ENCODE data around the gene REEP5. TPM values are rescaled to one million over a fixed set of nuclear protein-coding genes. Genes with fewer than 3 reads are reported as not detected.
A peak's percentile ranks its signal among the peaks of the same experiment; 100 is the strongest.
"Not testable (repeated sequence)": the region's sequence is repeated elsewhere in the genome, so short reads cannot be mapped to it uniquely, and the experiment has no call there.

Gene REEP5
- total RNA-seq, 4 donors from 2014 or later: 65.7 to 91.6 (median 79.0) TPM

GRCh38 chr5:112965733-112966306 lies 43.8 kb upstream of the REEP5 start:
- Histone ChIP-seq H3K27ac (no peak overlapping the region), H3K27me3 (no peaks in the 10 kb centered on the region), H3K4me1 (peaks cover 10% of the 10 kb centered on the region), H3K36me3 (no peaks in the 10 kb centered on the region), H3K4me3 (no peak overlapping the region), H3K9me3 (no peaks in the 10 kb centered on the region)
- TF ChIP-seq POLR2AphosphoS5 (IDR thresholded peaks at IDR 0.05): no peak
- TF ChIP-seq EP300 (IDR thresholded peaks at IDR 0.05): no peak
- no peak for TF ChIP-seq CTCF (IDR thresholded peaks at IDR 0.05)
- TF ChIP-seq POLR2A (IDR thresholded peaks at IDR 0.05): no peak
- no peak for DNase-seq (ENCODE audit: low spot score in 2 of 2)
- WGBS: 96% methylated on average over 8 of the region's 8 CpGs

DNA sequence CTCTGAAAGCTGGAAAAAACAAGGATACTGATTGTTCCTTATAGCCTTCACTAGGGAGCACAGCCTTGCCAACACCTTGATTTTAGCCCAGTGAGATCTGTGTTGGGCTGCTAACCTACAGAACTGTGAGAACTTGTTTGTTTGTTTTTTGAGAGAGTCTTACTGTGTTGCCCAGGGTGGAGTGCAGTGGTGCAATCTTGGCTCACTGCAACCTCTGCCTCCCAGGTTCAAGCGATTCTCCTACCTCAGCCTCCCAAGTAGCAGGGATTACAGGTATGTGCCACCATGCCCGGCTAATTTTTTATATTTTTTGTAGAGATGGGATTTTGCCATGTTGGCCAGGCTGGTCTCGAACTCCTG lies 41.3 kb upstream of the REEP5 start:
- not testable (repeated sequence) for H3K27ac ChIP-seq

DNA sequence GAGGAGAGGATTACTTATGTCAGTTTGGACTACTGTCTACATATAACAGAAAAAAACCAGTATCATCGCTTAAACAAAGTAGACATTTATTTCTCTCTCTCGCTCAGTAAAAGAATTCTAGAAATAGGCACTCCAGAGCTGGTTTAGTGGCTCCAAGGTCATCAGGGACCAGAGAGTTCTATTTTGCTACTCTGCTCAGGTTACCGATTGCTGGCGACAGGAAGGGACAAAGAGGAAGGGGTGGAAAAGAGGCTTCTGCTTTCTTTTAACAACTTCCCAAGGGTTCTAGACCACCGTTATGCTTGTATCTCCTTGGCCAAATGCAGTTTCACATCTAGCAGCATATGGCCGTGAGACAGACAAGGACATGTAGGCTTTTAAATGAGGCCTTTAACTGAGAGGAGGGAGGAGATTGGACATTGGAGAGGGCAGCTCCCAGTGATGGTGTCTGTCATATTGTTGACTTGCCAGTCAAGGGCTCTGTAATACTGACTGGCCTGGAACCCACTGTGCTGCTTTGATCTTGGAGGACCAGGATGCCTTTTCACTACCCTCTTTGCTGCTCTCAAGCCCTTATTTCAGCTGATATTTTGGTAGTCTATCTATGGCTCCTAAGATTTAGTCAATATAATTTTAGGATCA lies 39.0 kb upstream of the REEP5 start:
- 94% methylated on average over 6 of the region's 6 CpGs for WGBS

More for the DNA sequence above, 41.3 kb upstream of the REEP5 start:
- H3K4me1 ChIP-seq: peaks cover 21% of the 10 kb centered on the region
- 86% methylated on average over 3 of the region's 3 CpGs for WGBS
- not testable (repeated sequence) for DNase-seq (ENCODE audit: low spot score in 2 of 2); H3K27me3 ChIP-seq; H3K36me3 ChIP-seq; H3K9me3 ChIP-seq; H3K4me3 ChIP-seq

GRCh38 chr5:112960315-112960714 lies 38.3 kb upstream of the REEP5 start:
- H3K27ac ChIP-seq: no peak overlapping the region
- H3K36me3 ChIP-seq: no peaks in the 10 kb centered on the region
- no peaks in the 10 kb centered on the region for H3K9me3 ChIP-seq
- WGBS: 93% methylated on average over 1 of the region's 1 CpG
- peaks cover 36% of the 10 kb centered on the region for H3K4me1 ChIP-seq
- no peaks in the 10 kb centered on the region for H3K27me3 ChIP-seq
- H3K4me3 ChIP-seq: no peak overlapping the region
- no peak for TF ChIP-seq POLR2A (IDR thresholded peaks at IDR 0.05)
- no peak for TF ChIP-seq POLR2AphosphoS5 (IDR thresholded peaks at IDR 0.05)
- no peak for TF ChIP-seq EP300 (IDR thresholded peaks at IDR 0.05)
- no peak for TF ChIP-seq CTCF (IDR thresholded peaks at IDR 0.05)
- no peak for DNase-seq (ENCODE audit: low spot score in 2 of 2)

More for the DNA sequence above, 39.0 kb upstream of the REEP5 start:
- no peak overlapping the region for H3K4me3 ChIP-seq
- H3K9me3 ChIP-seq: no peaks in the 10 kb centered on the region
- no peak overlapping the region for H3K27ac ChIP-seq
- no peak for DNase-seq (ENCODE audit: low spot score in 2 of 2)
- TF ChIP-seq EP300 (IDR thresholded peaks at IDR 0.05): no peak
- TF ChIP-seq POLR2AphosphoS5 (IDR thresholded peaks at IDR 0.05): no peak
- no peak for TF ChIP-seq CTCF (IDR thresholded peaks at IDR 0.05)
- TF ChIP-seq POLR2A (IDR thresholded peaks at IDR 0.05): no peak
- H3K27me3 ChIP-seq: no peaks in the 10 kb centered on the region
- peaks cover 36% of the 10 kb centered on the region for H3K4me1 ChIP-seq
- H3K36me3 ChIP-seq: no peaks in the 10 kb centered on the region

GRCh38 chr5:112959872-112960271 lies 37.8 kb upstream of the REEP5 start:
- not testable (repeated sequence) for H3K27me3 ChIP-seq; DNase-seq (ENCODE audit: low spot score in 2 of 2); H3K36me3 ChIP-seq; H3K9me3 ChIP-seq; H3K4me3 ChIP-seq; H3K27ac ChIP-seq
- 75% methylated on average over 8 of the region's 8 CpGs for WGBS
- H3K4me1 ChIP-seq: peaks cover 36% of the 10 kb centered on the region

DNA sequence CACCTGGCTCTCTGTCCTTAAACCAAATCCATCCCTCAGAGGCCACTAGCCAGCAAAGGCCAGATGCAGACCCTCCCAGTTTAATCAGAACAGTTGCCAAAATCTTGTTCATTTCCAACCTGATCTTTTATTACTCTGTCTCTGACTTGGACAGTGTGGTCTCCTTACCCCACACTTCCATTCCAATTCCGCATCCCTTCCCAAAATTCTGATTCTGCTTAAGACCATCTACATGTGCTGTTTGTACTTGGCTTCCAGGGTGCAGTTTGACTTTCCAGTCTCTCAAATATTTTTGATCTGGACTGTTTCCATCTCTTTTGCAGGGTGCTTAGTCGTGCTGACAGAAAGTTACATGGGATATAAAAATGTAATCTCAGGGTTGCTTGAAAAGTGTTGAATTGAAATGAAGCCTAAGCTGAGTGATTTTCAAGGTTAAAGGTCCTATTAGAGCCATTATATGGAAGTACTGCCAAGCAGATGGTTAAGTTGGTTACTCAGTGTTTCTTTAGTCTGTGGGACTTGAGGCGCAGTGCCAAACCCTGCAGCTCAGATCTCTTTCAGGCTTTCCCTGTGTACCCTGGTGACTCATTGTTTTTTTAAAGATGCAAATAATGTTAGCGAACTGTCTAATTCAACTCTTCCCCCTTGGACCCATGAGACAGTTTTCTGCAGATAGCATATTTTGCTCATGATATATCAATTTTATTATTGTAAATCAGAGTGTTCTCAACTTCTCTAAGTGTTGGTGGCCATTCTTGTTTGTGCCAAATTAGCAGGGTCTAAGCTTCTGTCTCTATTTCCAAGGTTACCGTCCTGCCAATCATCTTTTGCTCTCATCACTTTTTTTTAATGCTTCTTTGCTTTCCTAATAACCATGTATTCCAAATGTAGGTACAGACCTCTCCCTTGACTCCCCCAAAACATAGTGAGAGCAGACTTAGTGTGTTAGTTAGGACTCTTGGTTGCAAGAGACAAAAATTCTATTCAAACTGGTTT lies 36.4 kb upstream of the REEP5 start:
- H3K4me3 ChIP-seq: no peak overlapping the region
- peak in 1 of 2 donors; percentile 83 for DNase-seq (ENCODE audit: low spot score in 2 of 2)
- H3K36me3 ChIP-seq: no peaks in the 10 kb centered on the region
- H3K27ac ChIP-seq: peak overlapping the region; percentile 25
- 22% methylated on average over 5 of the region's 5 CpGs for WGBS
- no peak for TF ChIP-seq POLR2AphosphoS5 (IDR thresholded peaks at IDR 0.05)
- TF ChIP-seq POLR2A (IDR thresholded peaks at IDR 0.05): no peak
- no peak for TF ChIP-seq CTCF (IDR thresholded peaks at IDR 0.05)
- no peak for TF ChIP-seq EP300 (IDR thresholded peaks at IDR 0.05)
- no peaks in the 10 kb centered on the region for H3K9me3 ChIP-seq
- H3K27me3 ChIP-seq: no peaks in the 10 kb centered on the region
- H3K4me1 ChIP-seq: peaks cover 28% of the 10 kb centered on the region
